ENCODE measurements around the gene ENC1. TPM values are rescaled to one million over a fixed set of nuclear protein-coding genes. Genes with fewer than 3 reads are reported as not detected.

The ENC1 gene
- total RNA-seq, 3 donors from 2014 or later = 14.6 to 23.3 (median 18.9) TPM

- H3K36me3 ChIP-seq (ENCODE audit: low read depth) = no peaks in the 10 kb centered on the region
- H3K4me1 ChIP-seq (ENCODE audit: low read depth) = peaks cover 33% of the 10 kb centered on the region
- intact Hi-C loops (cut with DNase I, micrococcal nuclease) = no loop called here
- TF ChIP-seq CTCF (IDR thresholded peaks at IDR 0.05) = no peak
- H3K9me3 ChIP-seq = no peaks in the 10 kb centered on the region
- no peak overlapping the region for H3K4me3 ChIP-seq
- no peak for DNase-seq
- no peak for ATAC-seq
These were observed 57.7 kb downstream of the ENC1 start for GRCh38 chr5:74582853-74583252.

GRCh38 chr5:74581988-74582365 lies 58.6 kb downstream of the ENC1 start:
- TF ChIP-seq CTCF (IDR thresholded peaks at IDR 0.05) = no peak
- Histone ChIP-seq H3K4me1 (ENCODE audit: low read depth) (peaks cover 39% of the 10 kb centered on the region), H3K9me3 (no peaks in the 10 kb centered on the region), H3K4me3 (no peak overlapping the region), H3K36me3 (ENCODE audit: low read depth) (no peaks in the 10 kb centered on the region)
- ATAC-seq (peak; percentile 71), DNase-seq (peak in 1 of 3 donors; percentile 73)
- intact Hi-C loops (cut with DNase I, micrococcal nuclease) = no loop called here

GRCh38 chr5:74580729-74581109 lies 59.8 kb downstream of the ENC1 start:
- peaks cover 39% of the 10 kb centered on the region for H3K4me1 ChIP-seq (ENCODE audit: low read depth)
- peak overlapping the region; percentile 7 for H3K4me3 ChIP-seq
- ATAC-seq (no peak), DNase-seq (no peak)
- intact Hi-C loops (cut with DNase I, micrococcal nuclease) = no loop called here
- no peaks in the 10 kb centered on the region for H3K36me3 ChIP-seq (ENCODE audit: low read depth)
- no peak for TF ChIP-seq CTCF (IDR thresholded peaks at IDR 0.05)
- H3K9me3 ChIP-seq = no peaks in the 10 kb centered on the region

GRCh38 chr5:74579215-74579614 lies 61.3 kb downstream of the ENC1 start:
- DNase-seq = peak in 1 of 3 donors; percentile 56
- no peak for TF ChIP-seq CTCF (IDR thresholded peaks at IDR 0.05)
- no peak for ATAC-seq

GRCh38 chr5:74578356-74579044 lies 62.0 kb downstream of the ENC1 start:
- no peak for DNase-seq
- intact Hi-C loops (cut with DNase I, micrococcal nuclease) = no loop called here
- ATAC-seq = no peak
- H3K4me3 ChIP-seq = no peak overlapping the region
- H3K4me1 ChIP-seq (ENCODE audit: low read depth) = peaks cover 39% of the 10 kb centered on the region
- no peaks in the 10 kb centered on the region for H3K9me3 ChIP-seq
- H3K36me3 ChIP-seq (ENCODE audit: low read depth) = no peaks in the 10 kb centered on the region
- TF ChIP-seq CTCF (IDR thresholded peaks at IDR 0.05) = no peak

More at GRCh38 chr5:74579215-74579614, 61.3 kb downstream of the ENC1 start:
- Histone ChIP-seq H3K4me1 (ENCODE audit: low read depth) (peaks cover 39% of the 10 kb centered on the region), H3K4me3 (no peak overlapping the region), H3K36me3 (ENCODE audit: low read depth) (no peaks in the 10 kb centered on the region), H3K9me3 (no peaks in the 10 kb centered on the region)
- intact Hi-C loops (cut with DNase I, micrococcal nuclease) = no loop called here

Other genes starting within 250 kb of the ENC1 start
- 100 to 1,000 TPM; 132 to 169 (median 148) TPM for gene HEXB, start 44.5 kb upstream of the ENC1 start, total RNA-seq
- gene GFM2, start 126.4 kb upstream of the ENC1 start, total RNA-seq = 10 to 100 TPM; 21.4 to 25.1 (median 22.2) TPM
- 10 to 100 TPM; 48.6 to 62.6 (median 49.9) TPM for gene NSA2, start 126.5 kb upstream of the ENC1 start, total RNA-seq
- 1 to 10 TPM; 2.7 to 4.1 (median 2.9) TPM for gene FAM169A, start 225.7 kb upstream of the ENC1 start, total RNA-seq

Measured in mucosa of descending colon (tissue), 3 donors.